Activated T-helper 1 cell treated with Interleukin-2 at 50 U/mL for 16 hours (primary cell): ENCODE measurements around the gene HCFC1R1.
"Not testable (repeated sequence)": the region's sequence is repeated elsewhere in the genome, so short reads cannot be mapped to it uniquely, and the experiment has no call there.

ENCODE experiments used
- DNase-seq: peaks from one replicate; pipeline ENCODE4 v3.0.0-alpha.2; 2020; ENCODE audit warnings: low read depth

HCFC1R1 gene, protein sequence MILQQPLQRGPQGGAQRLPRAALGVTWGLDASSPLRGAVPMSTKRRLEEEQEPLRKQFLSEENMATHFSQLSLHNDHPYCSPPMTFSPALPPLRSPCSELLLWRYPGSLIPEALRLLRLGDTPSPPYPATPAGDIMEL

DNA sequence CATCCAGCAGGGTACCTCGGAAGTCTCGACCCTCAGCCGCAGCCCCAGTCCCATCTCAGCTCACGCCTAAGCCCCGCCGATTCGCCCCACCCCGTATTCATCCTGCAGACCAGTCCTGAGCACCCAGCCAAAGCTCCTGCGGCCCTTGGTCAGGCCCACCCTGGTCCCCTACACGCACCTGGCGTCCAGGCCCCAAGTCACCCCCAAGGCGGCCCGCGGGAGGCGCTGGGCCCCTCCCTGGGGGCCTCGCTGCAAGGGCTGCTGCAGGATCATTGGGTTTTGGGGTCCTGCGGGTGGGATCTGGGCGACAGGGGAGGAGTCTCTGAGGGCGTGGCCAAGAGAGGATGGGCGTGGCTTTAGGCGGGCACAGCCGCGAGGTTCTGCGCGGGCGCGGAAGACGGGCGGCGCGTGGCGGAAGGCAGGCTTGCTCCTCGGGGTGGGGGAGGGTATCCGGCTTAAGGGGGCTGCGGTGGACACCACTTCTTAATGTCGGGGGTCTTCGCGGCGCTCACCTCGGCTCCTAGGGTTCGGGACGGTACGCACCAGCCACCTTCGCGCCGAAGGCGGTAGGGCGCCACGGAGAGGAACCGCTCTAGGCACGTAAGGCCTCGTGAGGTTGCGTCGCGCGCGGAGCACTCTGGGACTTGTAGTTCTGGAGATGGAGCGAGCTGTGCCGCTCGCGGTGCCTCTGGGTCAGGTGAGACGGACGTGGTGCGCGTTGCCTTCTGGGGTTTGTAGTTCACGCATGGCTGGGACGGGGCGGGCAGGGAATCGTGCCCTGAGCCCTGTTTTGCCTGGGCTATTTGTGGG is at the start of gene HCFC1R1, which contains the start of gene THOC6:
Gene HCFC1R1 (minus strand): TSS at position 274 of the 810 bp plus-strand sequence. CDS start 1 bp downstream, at position 273.
Gene THOC6 (plus strand): TSS at position 367 of the 810 bp plus-strand sequence. CDS start 292 bp downstream, at position 659.
- peak; percentile 89 for DNase-seq

DNA sequence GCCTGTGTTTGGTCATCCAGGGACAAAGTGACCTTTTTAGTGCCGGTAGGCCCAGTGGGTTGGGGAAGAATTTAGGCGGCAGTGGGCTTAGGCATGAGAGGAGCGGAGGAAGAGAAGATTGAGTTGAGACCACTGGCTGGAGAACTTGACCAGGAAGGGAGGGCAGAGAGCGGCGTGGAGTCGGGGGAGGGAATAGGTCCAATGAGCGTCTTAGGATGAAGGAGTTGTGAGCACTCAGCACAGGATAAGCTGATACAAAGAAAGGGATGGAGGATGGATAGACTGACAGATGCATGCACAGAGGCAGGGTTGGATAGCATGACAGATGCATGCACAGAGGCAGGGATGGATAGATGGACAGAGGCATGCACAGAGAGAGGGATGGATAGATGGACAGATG is 49.7 kb upstream of the HCFC1R1 start:
- DNase-seq, result no peak

DNA sequence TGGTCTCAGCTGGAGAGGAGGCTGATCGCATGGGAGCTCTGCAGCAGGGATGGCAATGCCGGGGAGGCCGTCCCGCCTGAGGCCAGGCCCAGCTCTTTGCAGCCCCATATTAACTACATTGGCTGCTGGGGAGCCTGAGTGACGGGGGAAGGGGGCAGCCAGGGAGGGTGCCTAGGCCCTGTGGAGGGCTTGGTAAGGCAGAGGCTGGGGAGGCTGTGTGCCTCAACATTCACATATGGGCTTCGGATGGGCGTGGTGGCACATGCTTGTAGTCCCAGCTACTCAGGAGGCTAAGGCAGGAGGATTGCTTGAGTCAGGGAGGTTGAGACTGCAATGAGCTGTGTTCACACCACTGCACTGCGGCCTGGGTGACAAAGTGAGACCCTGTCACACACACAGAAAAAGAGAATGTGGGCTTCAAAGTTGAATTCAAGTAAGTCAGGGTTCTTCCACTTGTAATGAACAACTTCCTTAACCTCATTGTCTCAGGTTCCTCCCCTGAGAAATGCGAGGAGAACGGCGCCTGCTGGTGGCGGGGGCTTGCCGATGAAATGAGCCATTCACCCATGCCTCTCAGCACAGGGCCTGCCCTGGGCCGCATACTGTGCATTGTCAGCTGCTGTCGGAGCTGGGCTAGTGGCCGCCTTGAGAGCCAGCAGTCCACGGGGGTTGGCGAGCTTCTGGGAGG is 49.0 kb upstream of the HCFC1R1 start:
- DNase-seq, result not testable (repeated sequence)

DNA sequence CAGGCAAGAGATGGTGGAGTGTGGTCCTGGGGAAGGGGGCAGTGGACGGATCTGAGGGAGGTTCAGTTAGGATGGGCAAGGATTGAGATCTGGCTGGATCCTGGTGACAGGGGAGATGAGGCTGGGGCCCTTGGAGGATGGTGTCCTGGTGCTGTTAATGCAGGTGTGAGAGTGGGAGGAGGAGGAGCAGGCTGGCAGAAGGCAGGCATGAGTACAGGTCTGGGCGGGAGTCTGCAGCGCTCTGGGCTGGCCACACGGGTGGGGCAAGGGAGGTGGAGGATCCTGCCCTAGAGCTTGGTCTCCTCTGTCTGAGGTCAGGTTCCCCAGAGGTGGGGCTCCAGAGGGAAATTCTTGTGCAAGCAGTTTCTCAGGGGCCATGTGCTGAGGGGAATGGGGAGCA is 48.4 kb upstream of the HCFC1R1 start:
- DNase-seq, result not testable (repeated sequence)

DNA sequence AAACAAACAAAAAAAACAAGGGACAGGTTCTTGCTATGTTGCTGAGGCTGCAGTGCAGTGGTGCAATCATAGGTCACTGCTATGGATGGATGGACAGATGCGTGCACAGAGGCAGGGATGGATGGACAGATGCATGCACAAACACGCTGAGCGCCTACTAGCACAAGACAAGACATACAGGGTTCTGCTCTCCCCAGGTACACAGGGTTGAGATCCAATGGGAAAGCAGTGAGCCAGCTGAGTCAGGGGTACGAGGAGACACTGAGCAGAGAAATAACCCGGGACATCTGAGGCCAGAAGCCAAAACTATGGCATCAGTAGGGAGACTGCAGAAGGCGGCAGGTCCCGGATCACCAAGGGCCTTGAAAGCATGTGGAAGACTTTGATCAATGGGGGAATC is 47.9 kb upstream of the HCFC1R1 start:
- DNase-seq, result no peak

DNA sequence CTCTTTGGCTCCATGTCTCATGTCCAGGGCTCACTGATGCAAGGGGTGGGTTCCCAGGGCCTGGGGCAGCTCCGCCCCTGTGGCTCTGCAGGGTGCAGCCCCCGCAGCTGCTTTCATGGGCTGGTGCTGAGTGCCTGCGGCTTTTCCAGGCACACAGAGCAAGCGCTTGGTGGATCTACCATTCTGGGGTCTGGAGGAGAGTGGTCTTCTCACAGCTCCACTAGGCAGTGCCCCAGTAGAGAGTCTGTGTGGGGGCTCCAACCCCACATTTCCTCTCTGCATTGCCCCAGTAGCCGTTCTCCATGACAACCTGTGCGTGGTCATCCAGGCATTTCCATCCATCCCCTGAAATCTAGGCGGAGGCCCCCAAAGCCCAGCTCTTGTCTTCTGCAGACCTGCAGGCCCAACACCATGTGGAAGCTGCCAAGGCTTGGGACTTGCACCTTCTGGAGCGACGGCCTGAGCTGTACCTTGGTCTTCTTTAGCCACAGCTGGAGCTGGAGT is 46.9 kb upstream of the HCFC1R1 start:
- DNase-seq, result no peak

DNA sequence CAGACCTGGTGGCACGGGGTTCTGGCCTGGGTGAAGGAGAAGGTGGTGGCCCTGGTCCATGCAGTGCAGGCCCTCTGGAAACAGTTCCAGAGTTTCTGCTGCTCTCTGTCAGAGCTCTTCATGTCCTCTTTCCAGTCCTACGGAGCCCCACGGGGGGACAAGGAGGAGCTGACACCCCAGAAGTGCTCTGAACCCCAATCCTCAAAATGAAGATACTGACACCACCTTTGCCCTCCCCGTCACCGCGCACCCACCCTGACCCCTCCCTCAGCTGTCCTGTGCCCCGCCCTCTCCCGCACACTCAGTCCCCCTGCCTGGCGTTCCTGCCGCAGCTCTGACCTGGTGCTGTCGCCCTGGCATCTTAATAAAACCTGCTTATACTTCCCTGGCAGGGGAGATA is 45.4 kb upstream of the HCFC1R1 start:
- not testable (repeated sequence) for DNase-seq

DNA sequence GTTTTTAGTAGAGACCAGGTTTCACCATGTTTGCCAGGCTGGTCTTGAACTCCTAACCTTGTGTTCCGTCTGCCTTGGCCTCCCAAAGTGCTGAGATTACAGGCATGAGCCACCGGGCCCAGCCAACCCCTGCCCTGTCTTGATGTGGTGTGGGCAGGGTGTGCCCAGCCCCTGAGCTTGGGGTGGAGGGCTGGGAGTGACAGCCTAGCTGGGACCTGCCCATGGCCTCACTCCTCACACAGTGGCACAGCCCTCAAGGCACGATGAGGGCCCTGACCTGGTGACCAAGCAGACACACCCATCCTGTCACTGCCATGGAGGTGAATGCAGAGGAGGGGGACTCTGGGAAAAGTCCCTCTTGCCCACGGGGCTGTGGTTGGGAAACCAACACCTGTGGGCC is 44.7 kb upstream of the HCFC1R1 start:
- no peak for DNase-seq

DNA sequence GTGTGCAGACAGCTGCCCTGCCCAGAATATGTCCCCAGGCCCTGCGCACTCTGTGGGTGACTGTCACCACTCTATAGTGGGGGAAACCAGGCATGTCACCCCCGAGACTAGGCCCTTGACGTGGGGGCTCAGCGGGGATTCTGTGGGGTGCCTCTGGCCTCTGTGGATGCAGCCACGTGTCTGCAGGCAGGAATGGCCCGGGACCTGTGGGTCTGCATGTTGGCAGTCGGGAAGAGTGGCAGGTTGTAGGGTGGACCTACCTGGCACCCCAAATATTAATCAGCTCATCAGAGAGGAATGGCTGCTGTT is 42.7 kb upstream of the HCFC1R1 start:
- no peak for DNase-seq

DNA sequence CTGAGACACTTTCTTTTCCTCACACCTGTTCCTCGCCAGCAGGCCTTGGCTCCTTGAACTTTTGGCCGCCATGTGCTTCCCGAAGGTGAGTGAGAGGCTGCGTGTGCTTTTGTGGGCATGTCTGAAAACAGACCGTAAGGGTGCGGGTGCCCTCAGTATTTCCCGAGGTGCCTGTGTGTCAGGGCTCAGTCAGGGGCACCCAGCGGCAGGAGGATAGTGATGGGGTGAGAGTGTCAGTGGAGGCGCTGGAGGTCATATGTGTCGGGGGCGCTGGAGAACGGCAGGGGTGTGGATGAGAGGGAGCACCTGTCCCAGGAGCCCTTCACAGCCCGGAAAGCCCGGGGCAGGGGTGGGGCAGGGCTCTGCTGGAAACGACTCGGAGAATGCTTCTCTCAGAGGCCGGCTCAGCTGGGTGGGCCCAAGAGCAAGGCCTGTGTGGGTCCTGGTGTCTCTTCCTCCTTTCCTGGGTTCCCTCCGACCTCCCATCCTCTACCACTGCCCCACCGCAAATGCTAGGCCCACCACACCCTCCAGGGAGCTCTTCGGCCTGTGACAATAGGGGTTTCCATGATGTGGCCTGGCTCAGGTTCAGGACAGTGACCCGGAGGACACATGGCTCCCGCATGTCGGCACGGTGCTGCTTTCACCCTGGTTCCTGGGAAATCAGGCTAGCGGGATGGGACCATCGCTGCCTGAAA is 42.1 kb upstream of the HCFC1R1 start:
- no peak for DNase-seq

DNA sequence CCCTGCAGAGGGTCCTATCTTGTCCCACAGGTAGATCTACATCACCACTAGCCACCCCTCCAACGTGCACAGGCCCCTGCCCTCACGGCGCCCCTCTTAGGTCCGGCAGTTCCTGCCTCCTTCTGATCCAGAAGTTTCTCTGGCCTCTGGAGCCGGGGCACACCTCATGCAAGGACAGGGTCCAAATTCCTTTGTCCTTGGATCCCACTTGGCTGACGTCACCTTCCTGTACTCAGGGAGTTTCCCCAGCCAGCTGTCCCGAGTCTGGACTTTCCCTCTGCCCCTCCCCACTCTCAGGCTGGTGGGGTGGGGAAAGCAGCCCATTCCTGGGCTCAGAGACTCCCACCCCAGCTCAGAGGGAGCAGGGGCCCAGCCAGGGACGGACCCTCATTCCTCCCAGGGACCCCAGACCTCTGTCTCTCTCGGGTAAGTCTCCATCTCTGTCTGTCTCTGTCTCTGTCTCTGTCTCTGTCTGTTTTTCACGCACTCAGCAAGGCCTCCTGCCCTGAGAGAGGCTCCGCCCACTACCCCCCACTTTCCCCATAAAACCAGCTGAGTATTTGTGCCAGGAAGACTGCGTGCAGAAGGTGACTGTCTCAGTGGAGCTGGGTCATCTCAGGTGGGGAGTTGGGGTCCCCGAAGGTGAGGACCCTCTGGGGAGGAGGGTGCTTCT is 41.5 kb upstream of the HCFC1R1 start, which contains the start of gene IL32:
Gene IL32 (plus strand): TSS at position 572 of the 673 bp plus-strand sequence. CDS start 172 bp downstream, outside the sequence.
- peak; percentile 59 for DNase-seq

DNA sequence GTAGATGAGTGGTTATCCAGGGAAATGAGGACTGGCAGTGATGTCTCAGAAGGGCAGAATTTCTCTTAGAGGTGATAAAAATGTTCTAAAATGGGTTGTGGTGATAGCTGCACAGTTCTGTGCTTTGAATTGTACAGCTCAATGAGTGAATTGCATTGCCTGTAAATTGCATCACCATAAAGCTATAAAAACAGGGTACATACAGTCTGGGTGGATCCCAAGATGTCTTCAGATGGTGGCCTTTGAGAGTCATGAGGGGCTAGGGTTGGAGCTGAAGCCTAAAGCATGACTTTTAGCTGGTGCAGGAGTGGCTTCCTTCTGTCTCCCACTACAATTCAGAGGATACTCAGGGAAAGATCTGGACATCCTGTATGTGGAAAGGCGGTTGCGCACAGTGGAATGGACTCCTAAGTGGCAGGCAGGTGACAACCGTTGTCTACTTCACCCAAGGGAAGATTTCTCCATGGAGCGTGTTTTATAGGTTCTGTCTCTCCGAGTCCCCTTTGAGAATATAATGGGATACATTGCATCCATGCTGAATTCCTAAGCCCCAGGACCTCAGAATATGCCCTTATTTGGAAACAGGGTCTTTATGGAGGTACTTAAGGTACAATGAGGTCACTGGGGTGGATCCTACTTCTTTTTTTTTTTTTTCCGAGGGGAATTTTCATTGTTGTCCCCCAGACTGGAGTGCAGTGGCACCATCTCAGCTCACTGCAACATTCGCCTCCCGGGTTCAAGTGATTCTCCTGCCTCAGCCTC is 40.1 kb upstream of the HCFC1R1 start:
- DNase-seq, result no peak

DNA sequence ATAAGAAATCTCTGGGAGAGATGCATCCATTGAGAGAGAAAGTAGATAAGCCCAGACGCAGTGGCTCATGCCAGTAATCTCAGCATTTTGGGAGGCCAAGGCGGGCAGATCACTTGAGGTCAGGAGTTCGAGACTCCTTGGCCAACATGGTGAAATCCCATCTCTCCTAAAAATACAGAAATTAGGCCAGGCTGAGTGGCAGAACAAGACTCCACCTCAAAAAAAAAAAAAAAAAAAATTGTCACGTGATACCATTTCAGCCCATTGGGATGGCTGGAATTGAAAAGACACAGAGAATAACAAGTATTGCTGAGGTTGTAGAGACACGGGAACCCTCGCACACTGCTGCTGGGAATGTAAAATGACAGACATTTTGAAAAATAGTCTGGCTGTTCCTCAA is 38.8 kb upstream of the HCFC1R1 start:
- DNase-seq, result no peak

DNA sequence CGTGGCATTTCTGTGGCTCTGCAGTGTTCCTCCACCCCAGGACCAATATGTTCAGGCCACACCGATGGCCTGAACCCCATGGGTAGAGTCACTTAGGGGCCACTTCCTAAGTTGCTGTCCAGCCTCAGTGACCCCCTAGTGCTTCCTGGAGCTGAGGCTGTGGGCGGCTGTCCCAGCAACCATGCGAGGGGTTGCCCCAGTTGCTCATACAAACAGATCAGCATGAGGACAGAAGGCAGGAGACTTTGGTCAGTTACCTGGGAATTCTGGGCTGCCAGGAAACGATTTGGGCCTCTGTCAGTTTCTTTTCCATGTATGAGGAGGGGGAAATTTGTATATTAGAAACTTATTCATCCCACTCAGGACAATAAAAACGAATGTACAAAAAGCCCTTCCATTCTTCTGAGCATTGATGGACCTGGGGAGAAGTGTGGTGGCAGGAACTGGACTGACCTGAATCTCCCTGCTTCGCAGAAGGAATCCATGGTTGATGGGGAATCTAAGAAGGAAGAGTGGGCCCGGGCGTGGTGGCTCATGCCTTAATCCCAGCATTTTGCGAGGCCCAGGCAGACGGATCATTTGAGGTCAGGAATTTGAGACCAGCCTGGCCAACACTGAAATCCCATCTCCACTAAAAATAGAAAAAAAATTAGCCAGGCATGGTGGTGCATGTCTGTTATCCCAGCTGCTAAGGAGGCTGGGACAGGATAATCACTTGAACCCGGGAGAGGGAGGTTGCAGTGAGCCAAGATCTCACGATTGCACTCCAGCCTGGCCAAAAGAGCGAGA is 36.8 kb upstream of the HCFC1R1 start:
- no peak for DNase-seq

DNA sequence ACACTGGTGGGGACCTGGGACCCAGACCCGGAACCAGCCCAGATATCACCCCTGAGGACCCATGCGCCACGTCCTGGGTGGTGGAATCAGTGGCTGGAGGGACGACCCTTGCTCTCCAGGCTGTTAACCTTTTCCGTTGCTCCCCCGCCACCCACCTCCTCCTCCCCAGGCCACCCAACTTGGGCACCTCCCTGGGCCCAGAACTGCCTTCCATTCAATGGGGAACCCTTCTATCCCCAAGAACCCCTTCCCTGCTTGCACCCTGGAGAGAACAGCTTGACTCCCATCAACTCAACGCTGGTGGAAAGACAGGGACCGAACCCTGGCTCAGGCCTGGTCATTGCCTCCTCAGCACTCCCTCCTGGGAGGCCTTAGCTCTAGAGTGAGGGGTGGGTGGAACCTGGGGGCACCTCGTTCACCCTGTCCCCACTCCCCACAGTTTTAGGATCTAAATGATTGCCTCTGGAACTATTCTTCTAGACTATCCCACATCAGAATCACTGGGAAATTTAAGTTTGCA is 36.0 kb upstream of the HCFC1R1 start:
- DNase-seq, result no peak

DNA sequence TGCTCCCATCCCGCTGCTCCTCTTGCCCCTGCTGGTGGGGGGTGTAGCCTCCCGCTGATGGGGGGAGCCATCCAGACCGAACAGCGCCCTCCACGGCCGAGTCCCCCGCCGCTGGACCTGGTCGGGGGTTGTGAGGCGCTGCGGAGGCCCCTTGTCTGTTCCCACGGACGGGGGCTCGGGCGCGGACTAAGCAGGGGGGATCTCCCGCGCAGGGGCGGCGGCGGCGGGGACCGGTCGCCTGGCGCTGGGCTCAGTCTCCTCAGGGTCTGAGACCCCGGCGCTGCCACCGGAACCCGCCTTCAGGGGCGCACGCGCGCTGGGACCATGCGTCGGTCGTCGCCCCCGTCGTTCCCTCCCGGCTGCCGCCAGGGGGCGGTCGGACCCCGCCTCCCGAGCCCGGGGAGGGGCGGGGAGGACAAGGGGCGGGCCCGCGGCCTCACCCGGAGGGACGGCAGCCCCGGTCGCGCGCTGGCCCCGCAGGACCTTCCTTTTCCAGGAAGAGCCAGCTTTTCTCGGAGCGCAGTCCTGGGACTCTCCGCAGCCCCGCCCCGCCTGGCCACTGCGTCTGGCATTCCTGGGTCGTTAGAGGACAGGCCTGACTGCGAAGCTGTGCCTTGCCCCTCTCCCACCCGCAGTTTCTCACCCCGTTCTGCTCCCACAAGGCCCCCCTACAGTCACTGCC is 35.4 kb upstream of the HCFC1R1 start:
- peak; percentile 87 for DNase-seq

DNA sequence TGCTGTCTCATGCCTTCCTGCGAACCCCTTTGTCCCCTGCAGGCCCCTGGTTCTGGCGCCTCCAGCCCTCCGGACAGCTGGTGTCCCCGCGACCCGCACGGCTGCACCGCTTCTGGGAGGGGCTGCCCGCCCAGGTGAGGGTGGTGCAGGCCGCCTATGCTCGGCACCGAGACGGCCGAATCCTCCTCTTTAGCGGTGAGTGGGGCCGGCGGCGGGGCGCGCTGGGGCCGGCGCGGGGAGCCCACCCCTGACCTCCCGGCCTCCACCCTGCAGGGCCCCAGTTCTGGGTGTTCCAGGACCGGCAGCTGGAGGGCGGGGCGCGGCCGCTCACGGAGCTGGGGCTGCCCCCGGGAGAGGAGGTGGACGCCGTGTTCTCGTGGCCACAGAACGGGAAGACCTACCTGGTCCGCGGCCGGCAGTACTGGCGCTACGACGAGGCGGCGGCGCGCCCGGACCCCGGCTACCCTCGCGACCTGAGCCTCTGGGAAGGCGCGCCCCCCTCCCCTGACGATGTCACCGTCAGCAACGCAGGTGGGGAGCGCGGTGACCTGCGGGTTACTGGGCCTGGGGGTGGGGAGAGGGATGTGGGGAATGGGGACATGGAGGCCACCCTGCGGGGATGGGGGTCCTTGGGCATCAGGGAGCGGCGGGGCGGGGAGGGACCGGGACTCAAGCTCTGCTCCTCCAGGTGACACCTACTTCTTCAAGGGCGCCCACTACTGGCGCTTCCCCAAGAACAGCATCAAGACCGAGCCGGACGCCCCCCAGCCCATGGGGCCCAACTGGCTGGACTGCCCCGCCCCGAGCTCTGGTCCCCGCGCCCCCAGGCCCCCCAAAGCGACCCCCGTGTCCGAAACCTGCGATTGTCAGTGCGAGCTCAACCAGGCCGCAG is 34.6 kb upstream of the HCFC1R1 start:
- no peak for DNase-seq
